Epithelial cell of proximal tubule (primary cell): Measurements from ENCODE around the gene GNG8. TPM values are rescaled to one million over a fixed set of nuclear protein-coding genes. Genes with fewer than 3 reads are reported as not detected.

Experiments
- DNase-seq: peaks from one replicate; pipeline ENCODE4 v3.0.0-alpha.2; 2011; ENCODE audit warnings: low read depth
- H3K4me3 ChIP-seq: 2 replicates; pipeline ENCODE4 v1.5.1; 2011; ENCODE audit warnings: low read depth, mild to moderate bottlenecking, low read length
- total RNA-seq: library from RNA; depleted of rRNA; stranded (reverse); fragments of >200 nt; gene quantifications from 2 replicates; pipeline ENCODE4 v1.2.3, GENCODE V29; 2015
- TF ChIP-seq, protein P1 (sequence below): conservative IDR thresholded peaks from 2 replicates; pipeline ENCODE4 v1.5.1; 2012; ENCODE audit warnings: low read depth, mild to moderate bottlenecking, low read length

Gene GNG8
- total RNA-seq, 1 donor from 2014 or later = not detected

DNA sequence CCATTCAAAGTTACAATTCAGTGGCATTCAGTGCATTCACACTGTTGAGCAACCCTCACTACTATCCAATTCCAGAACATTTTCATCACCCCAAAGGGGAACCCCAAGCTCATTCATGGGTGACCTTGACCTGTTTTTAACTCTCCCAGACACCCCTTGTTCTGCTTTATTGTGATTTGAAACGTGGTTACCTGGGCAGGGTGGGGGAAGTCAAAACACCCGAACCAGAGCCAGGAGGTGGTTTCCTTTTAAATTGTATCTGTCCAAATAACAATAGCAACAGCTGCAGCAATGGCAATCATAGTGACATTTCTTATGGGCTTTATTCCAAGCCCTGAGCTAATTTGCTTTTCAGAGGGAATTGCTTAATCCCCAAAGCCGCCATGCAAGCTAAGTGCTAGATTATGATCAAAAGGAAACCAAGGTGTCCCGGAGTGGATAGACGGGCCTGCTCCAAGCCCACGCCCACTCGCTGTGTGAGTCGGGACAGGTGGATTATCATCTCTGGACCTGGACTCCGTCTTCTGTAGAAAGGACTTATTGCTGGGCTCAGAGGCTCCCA, 17.3 kb downstream of the GNG8 start:
- TF ChIP-seq, protein P1, sequence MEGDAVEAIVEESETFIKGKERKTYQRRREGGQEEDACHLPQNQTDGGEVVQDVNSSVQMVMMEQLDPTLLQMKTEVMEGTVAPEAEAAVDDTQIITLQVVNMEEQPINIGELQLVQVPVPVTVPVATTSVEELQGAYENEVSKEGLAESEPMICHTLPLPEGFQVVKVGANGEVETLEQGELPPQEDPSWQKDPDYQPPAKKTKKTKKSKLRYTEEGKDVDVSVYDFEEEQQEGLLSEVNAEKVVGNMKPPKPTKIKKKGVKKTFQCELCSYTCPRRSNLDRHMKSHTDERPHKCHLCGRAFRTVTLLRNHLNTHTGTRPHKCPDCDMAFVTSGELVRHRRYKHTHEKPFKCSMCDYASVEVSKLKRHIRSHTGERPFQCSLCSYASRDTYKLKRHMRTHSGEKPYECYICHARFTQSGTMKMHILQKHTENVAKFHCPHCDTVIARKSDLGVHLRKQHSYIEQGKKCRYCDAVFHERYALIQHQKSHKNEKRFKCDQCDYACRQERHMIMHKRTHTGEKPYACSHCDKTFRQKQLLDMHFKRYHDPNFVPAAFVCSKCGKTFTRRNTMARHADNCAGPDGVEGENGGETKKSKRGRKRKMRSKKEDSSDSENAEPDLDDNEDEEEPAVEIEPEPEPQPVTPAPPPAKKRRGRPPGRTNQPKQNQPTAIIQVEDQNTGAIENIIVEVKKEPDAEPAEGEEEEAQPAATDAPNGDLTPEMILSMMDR = no peak
- DNase-seq = no peak
- H3K4me3 ChIP-seq = no peak overlapping the region

DNA sequence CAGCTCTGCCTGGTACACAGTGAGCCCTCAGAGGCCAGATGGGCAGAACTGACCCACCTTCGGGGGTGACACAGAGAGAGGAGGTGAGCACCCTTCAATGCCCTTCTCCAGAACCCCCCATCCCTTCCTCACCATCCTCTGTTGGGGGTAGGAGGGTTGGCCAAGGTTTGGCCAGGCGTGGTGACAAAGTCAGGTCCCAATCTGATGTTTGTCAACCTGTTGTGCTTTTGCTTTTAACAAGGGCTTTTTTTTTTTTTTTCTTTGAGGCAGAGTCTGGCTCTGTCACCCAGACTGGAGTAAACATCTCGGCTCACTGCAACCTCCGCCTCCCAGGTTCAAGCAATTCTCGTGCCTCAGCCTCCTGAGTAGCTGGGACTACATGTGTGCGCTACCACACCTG, 18.4 kb downstream of the GNG8 start:
- TF ChIP-seq, protein P1 = no peak
- H3K4me3 ChIP-seq = no peak overlapping the region
- no peak for DNase-seq

DNA sequence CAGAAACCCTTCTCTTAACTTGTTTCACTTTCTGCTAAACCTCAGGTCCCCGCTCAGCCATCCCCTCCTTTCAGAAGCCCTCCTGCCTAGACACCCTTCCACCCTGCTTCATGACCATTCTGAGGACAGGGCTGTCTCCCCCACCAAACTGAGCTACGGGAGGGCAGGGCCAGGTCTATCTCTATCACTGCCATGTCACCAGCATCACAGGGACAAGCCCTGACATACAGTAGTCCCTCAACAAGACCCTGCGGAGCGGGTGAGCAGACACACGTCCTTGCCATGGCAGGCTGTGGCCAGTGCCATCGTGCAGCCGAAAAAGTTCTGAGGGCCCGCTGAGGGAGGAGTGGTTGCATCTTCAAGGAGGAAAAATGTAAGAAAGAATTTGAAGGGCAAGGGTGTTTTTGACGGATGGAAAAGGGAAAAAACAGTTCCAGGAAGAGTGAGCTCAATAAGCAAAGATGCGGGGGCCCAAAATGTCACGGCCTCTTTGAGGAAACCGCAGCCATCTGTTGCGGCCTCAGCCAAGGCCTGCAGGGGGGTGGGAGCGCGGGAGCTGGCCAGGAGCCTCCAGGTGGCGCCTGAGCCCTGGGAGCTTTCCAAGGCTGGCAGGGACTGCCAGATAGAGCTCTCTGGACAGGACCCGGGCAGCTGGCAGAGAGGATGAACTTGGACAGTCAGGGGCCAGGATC, 19.2 kb downstream of the GNG8 start:
- no peak for DNase-seq
- TF ChIP-seq, protein P1 = peak; percentile 79
- no peak overlapping the region for H3K4me3 ChIP-seq

DNA sequence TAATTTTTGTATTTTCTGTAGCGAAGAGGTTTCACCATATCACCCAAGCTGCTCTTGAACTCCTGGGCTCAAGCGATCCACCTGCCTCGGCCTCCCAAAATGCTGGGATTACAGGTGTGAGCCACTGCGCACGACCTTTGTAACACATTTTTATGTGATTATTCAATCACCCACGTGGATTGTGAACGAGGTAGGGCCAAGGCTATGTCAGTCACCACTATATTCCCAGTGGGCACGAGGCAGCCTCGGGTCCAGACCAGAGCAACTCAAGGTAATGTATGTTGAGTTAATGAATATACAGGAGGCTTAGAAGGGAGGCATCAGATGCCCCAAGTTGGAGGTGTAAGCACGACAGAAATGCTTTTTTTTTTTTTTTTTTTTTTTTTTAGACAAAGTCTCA, 20.0 kb downstream of the GNG8 start:
- no peak for DNase-seq
- H3K4me3 ChIP-seq = no peak overlapping the region
- TF ChIP-seq, protein P1 = no peak

DNA sequence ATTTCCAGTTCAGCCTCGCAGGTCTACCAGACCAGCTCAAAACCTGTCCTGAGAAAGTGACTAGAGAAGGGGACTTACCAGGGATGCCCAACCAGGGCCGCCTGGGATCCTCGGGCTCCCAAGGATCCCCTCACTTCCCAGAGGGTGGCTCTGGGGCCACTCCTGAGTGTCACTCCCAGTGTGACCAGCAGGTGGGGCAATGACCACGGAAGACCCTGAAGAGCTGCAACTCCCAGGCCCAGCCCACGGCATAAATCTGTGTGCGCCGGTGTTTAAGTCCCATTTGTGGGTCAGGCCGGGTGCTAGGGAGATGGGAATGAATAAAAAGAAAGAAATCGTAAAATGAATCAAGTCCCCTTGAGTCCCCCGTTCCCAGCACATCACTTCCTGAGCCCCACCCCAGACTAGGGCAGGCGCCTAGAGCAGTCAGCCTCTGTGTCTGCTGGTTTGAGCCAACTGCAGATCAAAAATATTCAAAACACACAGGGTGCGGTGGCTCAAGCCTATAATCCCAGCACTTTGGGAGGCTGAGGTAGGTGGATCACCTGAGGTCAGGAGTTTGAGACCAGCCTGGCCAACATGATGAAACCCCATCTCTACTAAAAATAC, 21.8 kb downstream of the GNG8 start:
- TF ChIP-seq, protein P1 = peak; percentile 89
- DNase-seq = no peak
- no peak overlapping the region for H3K4me3 ChIP-seq

DNA sequence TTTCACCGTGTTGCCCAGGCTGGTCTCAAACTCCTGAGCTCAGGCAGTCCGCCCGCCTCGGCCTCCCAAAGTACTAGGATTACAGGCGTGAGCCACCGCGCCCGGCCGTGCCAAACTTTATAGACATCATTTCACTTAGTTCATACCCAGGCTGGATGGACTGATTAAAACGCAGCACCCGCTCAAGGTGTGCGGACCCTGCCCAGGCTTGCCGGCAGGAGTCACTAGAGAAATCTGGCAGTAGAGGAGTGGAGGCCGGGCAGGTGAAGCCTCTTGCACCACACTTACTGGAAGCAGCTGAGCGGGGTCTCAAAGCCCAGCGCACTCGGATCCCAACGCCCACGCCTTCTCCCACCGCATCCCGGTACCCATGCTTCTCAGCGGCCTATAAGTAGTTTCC, 22.5 kb downstream of the GNG8 start:
- TF ChIP-seq, protein P1 = no peak
- no peak overlapping the region for H3K4me3 ChIP-seq
- DNase-seq = no peak

DNA sequence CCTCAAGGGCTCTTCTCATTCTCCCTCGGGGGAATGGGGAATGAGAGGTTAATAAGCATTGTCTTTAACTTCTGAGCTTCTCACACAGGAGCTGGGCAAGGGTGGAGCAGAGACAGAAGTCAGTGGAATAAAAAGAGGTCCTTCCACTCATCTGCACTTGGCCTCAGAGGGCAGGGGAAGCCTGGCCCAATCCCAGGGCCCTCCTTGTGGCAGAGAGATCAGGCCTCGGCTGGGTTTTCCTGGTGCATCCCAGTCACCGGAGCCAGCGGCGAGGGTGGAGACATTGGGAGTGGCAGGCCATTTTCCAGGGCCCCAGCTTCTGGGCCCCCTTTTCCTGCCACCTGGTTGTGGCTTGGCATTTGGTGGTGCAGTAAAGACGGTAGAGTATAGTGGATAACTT, 24.2 kb downstream of the GNG8 start:
- TF ChIP-seq, protein P1 = no peak
- no peak overlapping the region for H3K4me3 ChIP-seq
- DNase-seq = no peak
